Stimulated activated CD8-positive, alpha-beta memory T cell treated with anti-CD3 and anti-CD28 coated beads, Interleukin-4, amount 100 ng/mL, for 1 hour (primary cell): ENCODE measurements around the gene NACC1.
A peak's percentile ranks its signal among the peaks of the same experiment; 100 is the strongest.

Experiments used
- DNase-seq, 2 donors: peaks; one replicate each; pipeline ENCODE4 v3.0.0-alpha.2; 2020; ENCODE audit warnings: low read depth in 2 of 2, low spot score in 1 of 2

Gene NACC1

GRCh38 chr19:13099073-13099999 is 18.7 kb upstream of the NACC1 start:
- peak in 1 of 2 donors; percentile 58 for DNase-seq

GRCh38 chr19:13100031-13100588 is 18.0 kb upstream of the NACC1 start:
- no peak for DNase-seq

- DNase-seq, result no peak
Measured at GRCh38 chr19:13100841-13101589, 17.0 kb upstream of the NACC1 start.

- DNase-seq, result no peak
Measured at GRCh38 chr19:13101590-13102415, 16.3 kb upstream of the NACC1 start.

GRCh38 chr19:13102416-13102665 is 15.7 kb upstream of the NACC1 start:
- no peak for DNase-seq

GRCh38 chr19:13102666-13103580 is 15.1 kb upstream of the NACC1 start, which contains the start of gene LYL1:
TSS of gene LYL1 (minus strand) at chr19:13102858. CDS start at chr19:13101171, 1,687 bp downstream.
- DNase-seq, result no peak

GRCh38 chr19:13103581-13104359 is 14.3 kb upstream of the NACC1 start:
- no peak for DNase-seq

GRCh38 chr19:13104360-13104847 is 13.7 kb upstream of the NACC1 start:
- peak in 1 of 2 donors; percentile 44 for DNase-seq

GRCh38 chr19:13104848-13105711 is 13.0 kb upstream of the NACC1 start:
- DNase-seq, result no peak

- DNase-seq, result no peak
Measured at GRCh38 chr19:13109361-13110098, 8.5 kb upstream of the NACC1 start.

- no peak for DNase-seq
Measured at GRCh38 chr19:13110099-13110610, 7.9 kb upstream of the NACC1 start.

GRCh38 chr19:13112555-13112954 is 5.5 kb upstream of the NACC1 start:
- no peak for DNase-seq

GRCh38 chr19:13115936-13116281 is 2.2 kb upstream of the NACC1 start:
- DNase-seq, result no peak

- peak; percentile 72 to 79 for DNase-seq
Measured at GRCh38 chr19:13116282-13117175, 1.5 kb upstream of the NACC1 start, which contains the start of gene TRMT1. TSS of gene TRMT1 (minus strand) at chr19:13116740. CDS start at chr19:13116399, 341 bp downstream.

GRCh38 chr19:13117176-13117771 is 790 bp upstream of the NACC1 start:
- DNase-seq, result no peak
